Fibroblast of lung (primary cell): ENCODE results near the gene VSIG10L2.

Source experiments
- CTCF ChIP-seq, 2 donors: IDR thresholded peaks in 1 of 2; conservative IDR thresholded peaks in 1 of 2; 1 replicate in 1 of 2; 2 replicates in 1 of 2; pipeline ENCODE4 v1.5.1; 2011 to 2012; ENCODE audit warnings: low read length in 2 of 2, control low read depth in 1 of 2, inconsistent platforms in 1 of 2, low read depth in 1 of 2, mild to moderate bottlenecking in 1 of 2
- EZH2 ChIP-seq: IDR thresholded peaks from 2 replicates; pipeline ENCODE4 v1.5.1; 2012; ENCODE audit warnings: low read length, control low read depth, mild to moderate bottlenecking; ENCODE audit errors: missing control alignments

GRCh38 chr11:125953401-125953935 lies 7.6 kb downstream of the VSIG10L2 start:
- TF ChIP-seq CTCF (conservative IDR thresholded peaks at IDR 0.05 in 1 of 2, IDR thresholded peaks at IDR 0.05 in 1 of 2; ENCODE audit: low read depth in 1 of 2, low read length in 2 of 2) = no peak
- TF ChIP-seq EZH2 = no peak
